ENCODE measurements around the gene IL23R. TPM values are rescaled to one million over a fixed set of nuclear protein-coding genes. Genes with fewer than 3 reads are reported as not detected.

IL23R gene
- polyA plus RNA-seq, 2 donors, result 0.01 TPM; not detected in 1

- Histone ChIP-seq H3K27me3 (ENCODE audit: control insufficient read depth in 1 of 2, insufficient read depth in 2 of 2, low read length in 2 of 2) (no peaks in the 10 kb centered on the region), H3K4me1 (ENCODE audit: control insufficient read depth in 2 of 2, insufficient read depth in 2 of 2, low read length in 1 of 2) (no peaks in the 10 kb centered on the region), H3K4me3 (ENCODE audit: low read depth in 1 of 2, low read length in 2 of 2) (no peak overlapping the region), H3K27ac (ENCODE audit: low read depth in 2 of 2, low read length in 1 of 2) (no peak overlapping the region), H3K36me3 (ENCODE audit: control insufficient read depth in 2 of 2, insufficient read depth in 2 of 2, low read length in 1 of 2) (no peaks in the 10 kb centered on the region), H3K9me3 (ENCODE audit: control insufficient read depth in 2 of 2, insufficient read depth in 1 of 2, low read depth in 1 of 2, low read length in 1 of 2) (no peaks in the 10 kb centered on the region)
- 71 to 76% methylated on average over 2 of the region's 2 CpGs for WGBS, 2 donors
Measured at GRCh38 chr1:67190410-67190809, 24.2 kb downstream of the IL23R start.

GRCh38 chr1:67190942-67191341 is 24.7 kb downstream of the IL23R start:
- H3K27ac ChIP-seq (ENCODE audit: low read depth in 2 of 2, low read length in 1 of 2), result no peak overlapping the region
- H3K36me3 ChIP-seq (ENCODE audit: control insufficient read depth in 2 of 2, insufficient read depth in 2 of 2, low read length in 1 of 2), result no peaks in the 10 kb centered on the region
- WGBS, 2 donors, result 73 to 81% methylated on average over 2 of the region's 2 CpGs
- H3K9me3 ChIP-seq (ENCODE audit: control insufficient read depth in 2 of 2, insufficient read depth in 1 of 2, low read depth in 1 of 2, low read length in 1 of 2), result no peaks in the 10 kb centered on the region
- no peak overlapping the region for H3K4me3 ChIP-seq (ENCODE audit: low read depth in 1 of 2, low read length in 2 of 2)
- no peaks in the 10 kb centered on the region for H3K27me3 ChIP-seq (ENCODE audit: control insufficient read depth in 1 of 2, insufficient read depth in 2 of 2, low read length in 2 of 2)
- no peaks in the 10 kb centered on the region for H3K4me1 ChIP-seq (ENCODE audit: control insufficient read depth in 2 of 2, insufficient read depth in 2 of 2, low read length in 1 of 2)

GRCh38 chr1:67191668-67192520 is 25.6 kb downstream of the IL23R start:
- no peaks in the 10 kb centered on the region for H3K9me3 ChIP-seq (ENCODE audit: control insufficient read depth in 2 of 2, insufficient read depth in 1 of 2, low read depth in 1 of 2, low read length in 1 of 2)
- no peak overlapping the region for H3K4me3 ChIP-seq (ENCODE audit: low read depth in 1 of 2, low read length in 2 of 2)
- WGBS, 2 donors, result 66 to 78% methylated on average over 2 of the region's 2 CpGs
- H3K4me1 ChIP-seq (ENCODE audit: control insufficient read depth in 2 of 2, insufficient read depth in 2 of 2, low read length in 1 of 2), result no peaks in the 10 kb centered on the region
- no peaks in the 10 kb centered on the region for H3K27me3 ChIP-seq (ENCODE audit: control insufficient read depth in 1 of 2, insufficient read depth in 2 of 2, low read length in 2 of 2)
- no peak overlapping the region for H3K27ac ChIP-seq (ENCODE audit: low read depth in 2 of 2, low read length in 1 of 2)
- H3K36me3 ChIP-seq (ENCODE audit: control insufficient read depth in 2 of 2, insufficient read depth in 2 of 2, low read length in 1 of 2), result no peaks in the 10 kb centered on the region

GRCh38 chr1:67192902-67193301 is 26.6 kb downstream of the IL23R start:
- no peaks in the 10 kb centered on the region for H3K4me1 ChIP-seq (ENCODE audit: control insufficient read depth in 2 of 2, insufficient read depth in 2 of 2, low read length in 1 of 2)
- H3K27me3 ChIP-seq (ENCODE audit: control insufficient read depth in 1 of 2, insufficient read depth in 2 of 2, low read length in 2 of 2), result no peaks in the 10 kb centered on the region
- no peak overlapping the region for H3K4me3 ChIP-seq (ENCODE audit: low read depth in 1 of 2, low read length in 2 of 2)
- H3K27ac ChIP-seq (ENCODE audit: low read depth in 2 of 2, low read length in 1 of 2), result no peak overlapping the region
- WGBS, 2 donors, result 94 to 98% methylated on average over 1 of the region's 1 CpG
- H3K9me3 ChIP-seq (ENCODE audit: control insufficient read depth in 2 of 2, insufficient read depth in 1 of 2, low read depth in 1 of 2, low read length in 1 of 2), result no peaks in the 10 kb centered on the region
- no peaks in the 10 kb centered on the region for H3K36me3 ChIP-seq (ENCODE audit: control insufficient read depth in 2 of 2, insufficient read depth in 2 of 2, low read length in 1 of 2)

GRCh38 chr1:67193704-67194103 is 27.4 kb downstream of the IL23R start:
- H3K9me3 ChIP-seq (ENCODE audit: control insufficient read depth in 2 of 2, insufficient read depth in 1 of 2, low read depth in 1 of 2, low read length in 1 of 2), result no peaks in the 10 kb centered on the region
- no peaks in the 10 kb centered on the region for H3K36me3 ChIP-seq (ENCODE audit: control insufficient read depth in 2 of 2, insufficient read depth in 2 of 2, low read length in 1 of 2)
- no peak overlapping the region for H3K27ac ChIP-seq (ENCODE audit: low read depth in 2 of 2, low read length in 1 of 2)
- no peaks in the 10 kb centered on the region for H3K4me1 ChIP-seq (ENCODE audit: control insufficient read depth in 2 of 2, insufficient read depth in 2 of 2, low read length in 1 of 2)
- H3K27me3 ChIP-seq (ENCODE audit: control insufficient read depth in 1 of 2, insufficient read depth in 2 of 2, low read length in 2 of 2), result no peaks in the 10 kb centered on the region
- H3K4me3 ChIP-seq (ENCODE audit: low read depth in 1 of 2, low read length in 2 of 2), result no peak overlapping the region
- WGBS, 2 donors, result 45 to 47% methylated on average over 3 of the region's 3 CpGs

- no peaks in the 10 kb centered on the region for H3K4me1 ChIP-seq (ENCODE audit: control insufficient read depth in 2 of 2, insufficient read depth in 2 of 2, low read length in 1 of 2)
- H3K27me3 ChIP-seq (ENCODE audit: control insufficient read depth in 1 of 2, insufficient read depth in 2 of 2, low read length in 2 of 2), result no peaks in the 10 kb centered on the region
- H3K4me3 ChIP-seq (ENCODE audit: low read depth in 1 of 2, low read length in 2 of 2), result no peak overlapping the region
- H3K27ac ChIP-seq (ENCODE audit: low read depth in 2 of 2, low read length in 1 of 2), result no peak overlapping the region
- no peaks in the 10 kb centered on the region for H3K36me3 ChIP-seq (ENCODE audit: control insufficient read depth in 2 of 2, insufficient read depth in 2 of 2, low read length in 1 of 2)
- WGBS, 2 donors, result 78 to 85% methylated on average over 2 of the region's 2 CpGs
- no peaks in the 10 kb centered on the region for H3K9me3 ChIP-seq (ENCODE audit: control insufficient read depth in 2 of 2, insufficient read depth in 1 of 2, low read depth in 1 of 2, low read length in 1 of 2)
Measured at GRCh38 chr1:67194209-67194863, 28.1 kb downstream of the IL23R start.

- Histone ChIP-seq H3K27me3 (ENCODE audit: control insufficient read depth in 1 of 2, insufficient read depth in 2 of 2, low read length in 2 of 2) (no peaks in the 10 kb centered on the region), H3K4me1 (ENCODE audit: control insufficient read depth in 2 of 2, insufficient read depth in 2 of 2, low read length in 1 of 2) (no peaks in the 10 kb centered on the region), H3K9me3 (ENCODE audit: control insufficient read depth in 2 of 2, insufficient read depth in 1 of 2, low read depth in 1 of 2, low read length in 1 of 2) (no peaks in the 10 kb centered on the region), H3K36me3 (ENCODE audit: control insufficient read depth in 2 of 2, insufficient read depth in 2 of 2, low read length in 1 of 2) (no peaks in the 10 kb centered on the region), H3K4me3 (ENCODE audit: low read depth in 1 of 2, low read length in 2 of 2) (no peak overlapping the region), H3K27ac (ENCODE audit: low read depth in 2 of 2, low read length in 1 of 2) (no peak overlapping the region)
- 90 to 91% methylated on average over 3 of the region's 3 CpGs for WGBS, 2 donors
Measured at GRCh38 chr1:67200755-67201154, 34.5 kb downstream of the IL23R start.

GRCh38 chr1:67201891-67202290 is 35.6 kb downstream of the IL23R start:
- no peaks in the 10 kb centered on the region for H3K27me3 ChIP-seq (ENCODE audit: control insufficient read depth in 1 of 2, insufficient read depth in 2 of 2, low read length in 2 of 2)
- no peak overlapping the region for H3K4me3 ChIP-seq (ENCODE audit: low read depth in 1 of 2, low read length in 2 of 2)
- 60 to 88% methylated on average over 1 of the region's 1 CpG for WGBS, 2 donors
- no peaks in the 10 kb centered on the region for H3K36me3 ChIP-seq (ENCODE audit: control insufficient read depth in 2 of 2, insufficient read depth in 2 of 2, low read length in 1 of 2)
- no peaks in the 10 kb centered on the region for H3K4me1 ChIP-seq (ENCODE audit: control insufficient read depth in 2 of 2, insufficient read depth in 2 of 2, low read length in 1 of 2)
- no peak overlapping the region for H3K27ac ChIP-seq (ENCODE audit: low read depth in 2 of 2, low read length in 1 of 2)
- no peaks in the 10 kb centered on the region for H3K9me3 ChIP-seq (ENCODE audit: control insufficient read depth in 2 of 2, insufficient read depth in 1 of 2, low read depth in 1 of 2, low read length in 1 of 2)

GRCh38 chr1:67204298-67204980 is 38.2 kb downstream of the IL23R start:
- Histone ChIP-seq H3K36me3 (ENCODE audit: control insufficient read depth in 2 of 2, insufficient read depth in 2 of 2, low read length in 1 of 2) (no peaks in the 10 kb centered on the region), H3K9me3 (ENCODE audit: control insufficient read depth in 2 of 2, insufficient read depth in 1 of 2, low read depth in 1 of 2, low read length in 1 of 2) (no peaks in the 10 kb centered on the region), H3K4me1 (ENCODE audit: control insufficient read depth in 2 of 2, insufficient read depth in 2 of 2, low read length in 1 of 2) (no peaks in the 10 kb centered on the region), H3K4me3 (ENCODE audit: low read depth in 1 of 2, low read length in 2 of 2) (no peak overlapping the region), H3K27ac (ENCODE audit: low read depth in 2 of 2, low read length in 1 of 2) (no peak overlapping the region), H3K27me3 (ENCODE audit: control insufficient read depth in 1 of 2, insufficient read depth in 2 of 2, low read length in 2 of 2) (no peaks in the 10 kb centered on the region)
- WGBS, 2 donors, result 69 to 83% methylated on average over 8 of the region's 8 CpGs

Measured in esophagus (tissue), 2 donors.